Peyer's patch (tissue), 4 donors: ENCODE measurements around the gene EGFL7. TPM values are rescaled to one million over a fixed set of nuclear protein-coding genes. Genes with fewer than 3 reads are reported as not detected.

Experiments
- DNase-seq, 3 donors: peaks; one replicate each; pipeline ENCODE4 v3.0.0-alpha.2; 2017 to 2019
- H3K27ac ChIP-seq, 4 donors: fragments of 200-600 bp; sonication (generic); one replicate each; pipeline ENCODE4 v1.5.1; 2016 to 2019
- H3K27me3 ChIP-seq, 2 donors: fragments of 200-600 bp; sonication (generic); one replicate each; pipeline ENCODE4 v1.5.1; 2019
- H3K36me3 ChIP-seq, 3 donors: fragments of 200-600 bp; sonication (generic); one replicate each; pipeline ENCODE4 v1.5.1; 2016 to 2019
- H3K4me1 ChIP-seq, 4 donors: fragments of 200-600 bp; sonication (generic); one replicate each; pipeline ENCODE4 v1.5.1; 2016 to 2019
- H3K4me3 ChIP-seq, 4 donors: fragments of 200-600 bp; sonication (generic); 1 replicate in 3 of 4; 2 replicates in 1 of 4; pipeline ENCODE4 v1.5.1; 2016 to 2019; ENCODE audit warnings: mild to moderate bottlenecking in 1 of 4
- H3K9me3 ChIP-seq, 4 donors: fragments of 200-600 bp; sonication (generic); one replicate each; pipeline ENCODE4 v1.5.1; 2016 to 2019; ENCODE audit warnings: mild to moderate bottlenecking in 1 of 4
- CTCF ChIP-seq, 6 experiments: fragments of 450-650 bp in 4 of 6; fragments of 200-600 bp in 2 of 6; sonication (generic) in 1 of 6; IDR thresholded peaks; one replicate each; pipeline ENCODE4 v1.5.1; 2017 to 2019; ENCODE audit warnings: antibody characterized with exemption in 6 of 6, mild to moderate bottlenecking in 3 of 6, moderate library complexity in 1 of 6
- POLR2A ChIP-seq, 2 donors: fragments of 450-650 bp; IDR thresholded peaks; one replicate each; pipeline ENCODE4 v1.5.1; 2017; ENCODE audit warnings: antibody characterized with exemption in 2 of 2, mild to moderate bottlenecking in 2 of 2, moderate library complexity in 2 of 2
- total RNA-seq, 4 donors: library from RNA; depleted of rRNA; stranded (reverse); fragments of >200 nt; gene quantifications; one replicate each; pipeline ENCODE4 v1.1.0, GENCODE V29; 2016

Gene EGFL7
- total RNA-seq, 4 donors from 2014 or later, result 21.5 to 77.6 (median 46.0) TPM

- peak in 2 of 3 donors; percentile 78 to 84 for DNase-seq
- TF ChIP-seq CTCF (IDR thresholded peaks at IDR 0.05) (no peak), POLR2A (IDR thresholded peaks at IDR 0.05) (no peak)
- no peaks in the 10 kb centered on the region for H3K9me3 ChIP-seq
- no peaks in the 10 kb centered on the region for H3K27me3 ChIP-seq
- peaks cover 0 to 37% (median 24%) of the 10 kb centered on the region in 4 donors for H3K4me1 ChIP-seq
- H3K27ac ChIP-seq, result peak overlapping the region; percentile 13 to 83 (median 58)
- H3K4me3 ChIP-seq, result no peak overlapping the region
- H3K36me3 ChIP-seq, result no peaks in the 10 kb centered on the region
These were observed 43.9 kb upstream of the EGFL7 start for GRCh38 chr9:136618580-136619547.

GRCh38 chr9:136619742-136620440 is 42.8 kb upstream of the EGFL7 start:
- H3K27ac ChIP-seq, result peak overlapping the region; percentile 13 to 83 (median 58)
- H3K4me1 ChIP-seq, result peaks cover 6 to 38% (median 26%) of the 10 kb centered on the region in 4 donors
- H3K4me3 ChIP-seq, result no peak overlapping the region
- no peaks in the 10 kb centered on the region for H3K27me3 ChIP-seq
- no peaks in the 10 kb centered on the region for H3K36me3 ChIP-seq
- TF ChIP-seq POLR2A (IDR thresholded peaks at IDR 0.05) (no peak), CTCF (IDR thresholded peaks at IDR 0.05) (no peak)
- DNase-seq, result peak in 2 of 3 donors; percentile 77 to 86
- no peaks in the 10 kb centered on the region for H3K9me3 ChIP-seq

- Histone ChIP-seq H3K27ac (peak overlapping the region; percentile 8 to 83 (median 58)), H3K36me3 (no peaks in the 10 kb centered on the region), H3K4me1 (peaks cover 8 to 39% (median 29%) of the 10 kb centered on the region in 4 donors), H3K4me3 (no peak overlapping the region), H3K9me3 (no peaks in the 10 kb centered on the region), H3K27me3 (no peaks in the 10 kb centered on the region)
- no peak for TF ChIP-seq POLR2A (IDR thresholded peaks at IDR 0.05)
- TF ChIP-seq CTCF (IDR thresholded peaks at IDR 0.05), result no peak
- DNase-seq, result no peak
These were observed 42.2 kb upstream of the EGFL7 start for GRCh38 chr9:136620441-136621018.

- Histone ChIP-seq H3K4me1 (peaks cover 14 to 46% (median 29%) of the 10 kb centered on the region in 4 donors), H3K9me3 (no peaks in the 10 kb centered on the region), H3K36me3 (no peaks in the 10 kb centered on the region), H3K4me3 (no peak overlapping the region), H3K27me3 (no peaks in the 10 kb centered on the region), H3K27ac (no peak overlapping the region)
- DNase-seq, result no peak
- TF ChIP-seq POLR2A (IDR thresholded peaks at IDR 0.05) (no peak), CTCF (IDR thresholded peaks at IDR 0.05) (no peak)
These were observed 41.5 kb upstream of the EGFL7 start for GRCh38 chr9:136621019-136621733.

GRCh38 chr9:136621734-136622093 is 41.0 kb upstream of the EGFL7 start:
- Histone ChIP-seq H3K27me3 (no peaks in the 10 kb centered on the region), H3K9me3 (no peaks in the 10 kb centered on the region), H3K4me1 (peaks cover 15 to 51% (median 28%) of the 10 kb centered on the region in 4 donors), H3K4me3 (no peak overlapping the region), H3K36me3 (no peaks in the 10 kb centered on the region), H3K27ac (no peak overlapping the region)
- no peak for TF ChIP-seq CTCF (IDR thresholded peaks at IDR 0.05)
- TF ChIP-seq POLR2A (IDR thresholded peaks at IDR 0.05), result no peak
- no peak for DNase-seq
